T-helper 1 cell (primary cell): Measurements from ENCODE around the gene CDKL5.

ENCODE experiments used
- DNase-seq, 5 donors: peaks; one replicate each; pipeline ENCODE4 v3.0.0-alpha.2; 2012 to 2020

Gene CDKL5

DNA sequence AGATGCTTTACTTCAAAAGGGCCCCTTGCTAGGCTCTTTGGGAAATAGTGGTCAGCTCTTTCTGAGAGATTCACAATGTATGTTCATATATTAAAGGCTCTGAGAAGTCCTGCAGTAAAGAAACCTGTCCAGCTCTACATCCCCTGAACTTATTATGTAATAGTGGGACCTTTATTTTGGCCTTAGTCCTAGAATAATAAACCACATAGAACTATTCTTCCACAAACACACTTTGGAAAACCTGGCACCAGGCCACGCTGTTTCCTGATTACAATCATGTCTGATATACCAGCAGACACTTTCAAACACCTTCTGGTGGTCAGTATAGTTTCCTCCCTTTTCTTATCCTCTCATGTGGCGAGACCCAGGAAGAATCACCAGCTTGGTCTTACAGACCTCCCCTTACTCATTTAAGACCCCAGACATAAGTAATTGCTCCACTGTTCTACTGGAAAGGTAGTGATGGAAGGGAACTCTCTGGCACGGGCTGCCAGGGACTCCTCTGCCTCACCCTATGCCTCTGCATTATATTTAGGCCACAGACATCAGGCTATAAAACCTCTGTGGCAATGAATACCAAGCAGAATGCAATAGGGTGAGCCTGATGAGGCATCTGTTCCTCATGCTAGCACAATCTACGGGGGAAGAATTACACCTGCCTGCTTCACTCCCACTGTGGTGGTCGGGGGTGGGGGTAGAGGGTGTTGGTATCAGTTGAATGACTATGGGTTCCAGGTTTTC is 276.4 kb downstream of the CDKL5 start:
- no peak for DNase-seq

DNA sequence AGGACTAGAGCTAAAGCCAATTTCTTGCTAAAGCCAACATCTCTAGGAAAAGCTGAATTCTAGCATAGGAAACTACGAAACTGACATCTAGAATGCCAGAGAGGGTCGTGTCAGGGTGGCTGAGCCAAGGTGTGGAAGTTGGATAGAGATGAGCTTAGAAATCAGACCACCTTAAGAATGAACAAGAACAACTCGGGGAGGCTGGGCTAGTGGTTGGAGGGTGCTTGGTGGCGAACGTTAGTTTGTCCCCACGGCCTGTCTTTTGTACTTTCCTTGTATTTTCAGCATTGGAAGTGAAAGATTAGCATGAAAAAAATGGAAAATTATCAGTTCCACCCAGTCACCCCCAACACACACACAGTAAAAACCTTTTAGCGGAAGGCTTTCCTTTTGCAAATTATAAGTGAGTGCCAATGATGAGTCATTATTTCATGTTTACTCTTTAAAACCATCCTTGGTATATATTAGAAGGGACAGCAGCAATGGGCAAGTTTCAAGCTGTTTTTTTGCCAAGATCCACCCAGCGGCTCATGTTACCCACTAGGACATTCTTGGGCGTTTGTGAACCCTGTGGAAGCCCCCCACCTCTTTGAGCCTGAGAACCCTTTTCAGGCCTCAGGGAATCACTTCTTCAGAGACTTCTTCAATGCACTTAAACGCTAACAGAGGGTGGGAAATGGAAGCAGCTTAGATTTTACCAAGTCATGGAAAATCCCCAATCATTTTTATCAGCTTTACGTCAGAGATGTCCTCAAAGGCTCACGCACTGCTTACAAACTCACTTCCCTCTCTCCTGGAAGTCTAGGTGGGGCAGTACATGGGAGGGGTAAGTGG is 277.2 kb downstream of the CDKL5 start:
- DNase-seq: no peak
